Urinary bladder (tissue), 4 donors: Measurements from ENCODE around the gene CCDC144A. TPM values are rescaled to one million over a fixed set of nuclear protein-coding genes. Genes with fewer than 3 reads are reported as not detected.
"Not testable (repeated sequence)": the region's sequence is repeated elsewhere in the genome, so short reads cannot be mapped to it uniquely, and the experiment has no call there.

Experiments used
- DNase-seq: peaks from one replicate; pipeline ENCODE4 v3.0.0-alpha.2; 2015; ENCODE audit errors: extremely low spot score
- H3K27ac ChIP-seq: one replicate; pipeline ENCODE4 v1.5.1; 2013; ENCODE audit warnings: low read depth, mild to moderate bottlenecking, moderate library complexity
- H3K36me3 ChIP-seq: one replicate; pipeline ENCODE4 v1.6.1; 2013; ENCODE audit warnings: mild to moderate bottlenecking, moderate library complexity; ENCODE audit not compliant: insufficient read depth
- H3K4me1 ChIP-seq: one replicate; pipeline ENCODE4 v1.6.1; 2013; ENCODE audit warnings: mild to moderate bottlenecking, moderate library complexity; ENCODE audit not compliant: insufficient read depth
- H3K4me3 ChIP-seq: one replicate; pipeline ENCODE4 v1.5.1; 2013; ENCODE audit warnings: low read depth, low read length
- WGBS: extraction: QIAGEN DNeasy Blood & Tissue Kit; methylation state at CpG from one replicate; pipeline ENCODE4 v1.1.7; 2013; 5-methylcytosine and 5-hydroxymethylcytosine counted together
- polyA plus RNA-seq: library from polyadenylated mRNA; stranded (reverse); fragments of 200-250 nt; gene quantifications from one replicate; pipeline ENCODE4 v1.2.3, GENCODE V29; 2013
- total RNA-seq: library from RNA; depleted of rRNA; stranded (reverse); fragments of >200 nt; gene quantifications from one replicate; pipeline ENCODE4 v1.2.3, GENCODE V29; 2014
- donor health status: healthy with polysubstance abuse.
- donor health status: healthy.

The CCDC144A gene
- total RNA-seq (4.7 TPM), polyA plus RNA-seq (1.3 TPM)

GRCh38 chr17:16689731-16690281, at the start of gene CCDC144A:
TSS of gene CCDC144A (plus strand) at chr17:16690241. CDS start at chr17:16690401, 160 bp downstream.
- H3K36me3 ChIP-seq, H3K4me3 ChIP-seq, H3K4me1 ChIP-seq, H3K27ac ChIP-seq, DNase-seq: not testable (repeated sequence)
- WGBS: 66% methylated on average over 32 of the region's 33 CpGs

GRCh38 chr17:16649585-16649984, 40.5 kb upstream of the CCDC144A start:
- H3K27ac ChIP-seq: no peak overlapping the region
- no peak overlapping the region for H3K4me3 ChIP-seq
- 94% methylated on average over 3 of the region's 3 CpGs for WGBS
- DNase-seq: no peak
- peaks cover 2% of the 10 kb centered on the region for H3K36me3 ChIP-seq
- no peaks in the 10 kb centered on the region for H3K4me1 ChIP-seq

- 83% methylated on average over 4 of the region's 4 CpGs for WGBS
- H3K36me3 ChIP-seq: peaks cover under 1% of the 10 kb centered on the region
- no peak overlapping the region for H3K4me3 ChIP-seq
Observed at GRCh38 chr17:16652252-16652651, 37.8 kb upstream of the CCDC144A start.

GRCh38 chr17:16652847-16653366, 37.1 kb upstream of the CCDC144A start:
- peak overlapping the region; percentile 64 for H3K4me3 ChIP-seq
- WGBS: 7% methylated on average over 8 of the region's 8 CpGs
- DNase-seq: no peak
- peak overlapping the region; percentile 90 for H3K27ac ChIP-seq
- H3K36me3 ChIP-seq: no peaks in the 10 kb centered on the region
- H3K4me1 ChIP-seq: no peaks in the 10 kb centered on the region

More at GRCh38 chr17:16652252-16652651, 37.8 kb upstream of the CCDC144A start:
- Histone ChIP-seq H3K27ac (no peak overlapping the region), H3K4me1 (no peaks in the 10 kb centered on the region)
- DNase-seq: no peak

- peak; percentile 86 for DNase-seq
- WGBS: under 1% methylated on average over 55 of the region's 55 CpGs
Observed at GRCh38 chr17:16653367-16654041, 36.5 kb upstream of the CCDC144A start, which contains the start of gene ZNF624. TSS of gene ZNF624 (minus strand) at chr17:16653850.

GRCh38 chr17:16661217-16661616, 28.8 kb upstream of the CCDC144A start:
- Histone ChIP-seq H3K4me3 (no peak overlapping the region), H3K36me3 (no peaks in the 10 kb centered on the region), H3K4me1 (no peaks in the 10 kb centered on the region), H3K27ac (no peak overlapping the region)
- no peak for DNase-seq

More at GRCh38 chr17:16653367-16654041, 36.5 kb upstream of the CCDC144A start, which contains the start of gene ZNF624:
- no peaks in the 10 kb centered on the region for H3K36me3 ChIP-seq
- no peaks in the 10 kb centered on the region for H3K4me1 ChIP-seq
- peak within 1 kb of the TSS; percentile 64 for H3K4me3 ChIP-seq
- H3K27ac ChIP-seq: peak within 1 kb of the TSS; percentile 90

- H3K36me3 ChIP-seq: no peaks in the 10 kb centered on the region
- H3K4me3 ChIP-seq: no peak overlapping the region
- H3K4me1 ChIP-seq: no peaks in the 10 kb centered on the region
- DNase-seq: no peak
- H3K27ac ChIP-seq: no peak overlapping the region
- WGBS: 94% methylated on average over 1 of the region's 1 CpG
Observed at GRCh38 chr17:16662936-16663335, 27.1 kb upstream of the CCDC144A start.

GRCh38 chr17:16666553-16666906, 23.5 kb upstream of the CCDC144A start:
- 45% methylated on average over 24 of the region's 24 CpGs for WGBS
- H3K4me1 ChIP-seq, DNase-seq, H3K36me3 ChIP-seq, H3K27ac ChIP-seq: not testable (repeated sequence)
- peak overlapping the region; percentile 20 for H3K4me3 ChIP-seq

- 2% methylated on average over 61 of the region's 61 CpGs for WGBS
- not testable (repeated sequence) for H3K4me1 ChIP-seq, H3K36me3 ChIP-seq, H3K27ac ChIP-seq, DNase-seq
- peak overlapping the region; percentile 20 for H3K4me3 ChIP-seq
Observed at GRCh38 chr17:16666907-16667636, 23.0 kb upstream of the CCDC144A start.

- 73% methylated on average over 6 of the region's 6 CpGs for WGBS
- Histone ChIP-seq H3K4me3 (no peak overlapping the region), H3K4me1 (no peaks in the 10 kb centered on the region), H3K27ac (no peak overlapping the region), H3K36me3 (no peaks in the 10 kb centered on the region)
- DNase-seq: no peak
Observed at GRCh38 chr17:16676676-16677268, 13.3 kb upstream of the CCDC144A start.

- 43% methylated on average over 44 of the region's 44 CpGs for WGBS
- not testable (repeated sequence) for H3K4me3 ChIP-seq
Observed at GRCh38 chr17:16683290-16684138, 6.5 kb upstream of the CCDC144A start.

GRCh38 chr17:16686019-16686418, 4.0 kb upstream of the CCDC144A start:
- H3K36me3 ChIP-seq, DNase-seq, H3K4me1 ChIP-seq, H3K27ac ChIP-seq, H3K4me3 ChIP-seq: not testable (repeated sequence)
- 96% methylated on average over 4 of the region's 4 CpGs for WGBS

More at GRCh38 chr17:16683290-16684138, 6.5 kb upstream of the CCDC144A start:
- DNase-seq, H3K27ac ChIP-seq, H3K36me3 ChIP-seq, H3K4me1 ChIP-seq: not testable (repeated sequence)

GRCh38 chr17:16687151-16687550, 2.9 kb upstream of the CCDC144A start:
- not testable (repeated sequence) for H3K27ac ChIP-seq, DNase-seq, H3K4me1 ChIP-seq, H3K4me3 ChIP-seq, H3K36me3 ChIP-seq
- 62% methylated on average over 5 of the region's 5 CpGs for WGBS
